Lung (tissue), 12 donors: ENCODE data around the gene FADS1. TPM values are rescaled to one million over a fixed set of nuclear protein-coding genes. Genes with fewer than 3 reads are reported as not detected.

Source experiments
- ATAC-seq: fragments of 200-7000 bp; cut with Tn5 transposase; one replicate; pipeline ENCODE4 v1.9.1; 2020; ENCODE audit warnings: moderate number of reproducible peaks; ENCODE audit not compliant: insufficient read depth, low FRiP score
- DNase-seq, 3 donors: peaks; one replicate each; pipeline ENCODE4 v3.0.0-alpha.2; 2013 to 2017
- H3K27ac ChIP-seq, 2 donors: one replicate each; pipeline ENCODE4 v1.5.1; 2013; ENCODE audit warnings: mild to moderate bottlenecking in 2 of 2, moderate library complexity in 2 of 2, control low read depth in 1 of 2, inconsistent platforms in 1 of 2, low read depth in 1 of 2, low read length in 1 of 2
- H3K27me3 ChIP-seq, 3 donors: one replicate each; pipeline ENCODE4 v1.5.1; 2013; ENCODE audit warnings: low read length in 2 of 3; ENCODE audit not compliant: control insufficient read depth in 3 of 3, insufficient read depth in 3 of 3
- H3K36me3 ChIP-seq, 4 donors: one replicate each; pipeline ENCODE4 v1.5.1; 2013; ENCODE audit warnings: low read length in 4 of 4, mild to moderate bottlenecking in 1 of 4, moderate library complexity in 1 of 4; ENCODE audit not compliant: control insufficient read depth in 4 of 4, insufficient read depth in 4 of 4
- H3K4me1 ChIP-seq, 5 donors: one replicate each; pipeline ENCODE4 v1.5.1; 2013; ENCODE audit warnings: low read length in 5 of 5, mild to moderate bottlenecking in 2 of 5, moderate library complexity in 1 of 5; ENCODE audit not compliant: control insufficient read depth in 5 of 5, insufficient read depth in 5 of 5
- H3K4me3 ChIP-seq: one replicate; pipeline ENCODE4 v1.5.1; 2013; ENCODE audit warnings: mild to moderate bottlenecking, control low read depth, moderate library complexity
- H3K9ac ChIP-seq, 2 donors: one replicate each; pipeline ENCODE4 v1.5.1; 2013; ENCODE audit warnings: low read length in 2 of 2, control low read depth in 1 of 2; ENCODE audit not compliant: insufficient read depth in 1 of 2
- H3K9me3 ChIP-seq, 4 donors: one replicate each; pipeline ENCODE4 v1.5.1; 2013; ENCODE audit warnings: low read length in 3 of 4, mild to moderate bottlenecking in 1 of 4, moderate library complexity in 1 of 4; ENCODE audit not compliant: control insufficient read depth in 4 of 4, insufficient read depth in 3 of 4
- WGBS, 2 donors: extraction: QIAGEN DNeasy Blood & Tissue Kit; methylation state at CpG; one replicate each; pipeline ENCODE4 v1.1.7; 2013; 5-methylcytosine and 5-hydroxymethylcytosine counted together
- polyA plus RNA-seq, 2 donors: library from polyadenylated mRNA; stranded (reverse); fragments of 200-250 nt; gene quantifications; one replicate each; pipeline ENCODE4 v1.2.1, GENCODE V29; 2013
- total RNA-seq, 2 donors: library from RNA; depleted of rRNA in 1 of 2; stranded (reverse); fragments of >200 nt in 1 of 2; gene quantifications; one replicate each; pipeline ENCODE4 v1.2.1, GENCODE V29; 2014 to 2021
- TF ChIP-seq, protein P1 (sequence below): IDR thresholded peaks from 2 replicates; pipeline ENCODE4 v1.5.1; 2012; ENCODE audit warnings: mild to moderate bottlenecking; ENCODE audit errors: control extremely low read depth, extremely low read depth
- donor health status: control.
- donor health status: control.
- donor health status: Bipolar disorder and iron deficiency.
- donor health status: healthy.
- donor health status: DM: yes; HTN: yes; CAD: no.

FADS1 gene
- total and polyA plus RNA-seq, 4 donors: 35.1 to 102 (median 45.0) TPM

DNA sequence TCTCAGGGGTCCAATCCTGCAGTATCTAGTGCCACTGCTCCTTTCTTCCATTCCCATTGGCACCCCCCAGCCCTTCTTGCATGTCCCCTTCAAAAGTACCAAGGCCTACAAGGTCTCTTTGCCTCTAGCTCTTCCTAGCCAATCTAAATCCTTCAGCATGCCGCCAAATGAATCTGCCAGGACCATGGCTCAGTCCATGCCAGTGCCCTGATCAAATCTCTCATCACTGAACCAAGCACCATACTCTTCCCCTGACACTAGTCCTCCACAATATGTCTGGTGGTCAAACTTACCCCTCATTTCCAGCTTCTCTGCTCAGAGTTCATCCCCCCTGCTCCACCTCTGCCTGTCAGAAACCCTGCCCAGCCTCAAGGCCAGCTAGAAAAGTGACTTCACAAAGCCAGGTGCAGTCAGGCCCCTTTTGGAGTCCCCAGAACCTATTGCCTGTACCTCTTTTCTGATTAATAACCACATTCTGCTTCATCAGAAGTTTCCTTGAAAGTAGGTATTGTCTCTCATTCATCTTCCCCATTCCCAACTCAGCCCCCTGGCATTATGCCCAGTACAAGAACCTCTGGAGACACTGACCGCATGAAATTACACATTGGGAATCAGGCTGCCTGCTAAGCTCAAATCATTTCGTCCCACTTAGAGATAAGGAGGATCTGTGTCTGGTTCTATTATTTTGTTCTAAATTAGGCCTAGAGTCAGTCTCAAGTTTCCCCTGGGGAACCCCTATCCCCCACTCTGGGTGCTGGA lies 12.7 kb downstream of the FADS1 start:
- no peak overlapping the region for H3K4me3 ChIP-seq
- H3K27me3 ChIP-seq: no peaks in the 10 kb centered on the region
- ATAC-seq (no peak), DNase-seq (peak in 1 of 3 donors; percentile 11)
- H3K9ac ChIP-seq: no peak overlapping the region
- TF ChIP-seq, protein P1, sequence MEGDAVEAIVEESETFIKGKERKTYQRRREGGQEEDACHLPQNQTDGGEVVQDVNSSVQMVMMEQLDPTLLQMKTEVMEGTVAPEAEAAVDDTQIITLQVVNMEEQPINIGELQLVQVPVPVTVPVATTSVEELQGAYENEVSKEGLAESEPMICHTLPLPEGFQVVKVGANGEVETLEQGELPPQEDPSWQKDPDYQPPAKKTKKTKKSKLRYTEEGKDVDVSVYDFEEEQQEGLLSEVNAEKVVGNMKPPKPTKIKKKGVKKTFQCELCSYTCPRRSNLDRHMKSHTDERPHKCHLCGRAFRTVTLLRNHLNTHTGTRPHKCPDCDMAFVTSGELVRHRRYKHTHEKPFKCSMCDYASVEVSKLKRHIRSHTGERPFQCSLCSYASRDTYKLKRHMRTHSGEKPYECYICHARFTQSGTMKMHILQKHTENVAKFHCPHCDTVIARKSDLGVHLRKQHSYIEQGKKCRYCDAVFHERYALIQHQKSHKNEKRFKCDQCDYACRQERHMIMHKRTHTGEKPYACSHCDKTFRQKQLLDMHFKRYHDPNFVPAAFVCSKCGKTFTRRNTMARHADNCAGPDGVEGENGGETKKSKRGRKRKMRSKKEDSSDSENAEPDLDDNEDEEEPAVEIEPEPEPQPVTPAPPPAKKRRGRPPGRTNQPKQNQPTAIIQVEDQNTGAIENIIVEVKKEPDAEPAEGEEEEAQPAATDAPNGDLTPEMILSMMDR: no peak
- peaks cover 0 to 3% (median 0%) of the 10 kb centered on the region in 5 donors for H3K4me1 ChIP-seq
- no peak overlapping the region for H3K27ac ChIP-seq
- 79 to 80% methylated on average over 3 of the region's 3 CpGs for WGBS, 2 donors
- H3K9me3 ChIP-seq: no peaks in the 10 kb centered on the region
- H3K36me3 ChIP-seq: peaks cover 15 to 42% (median 21%) of the 10 kb centered on the region in 4 donors

DNA sequence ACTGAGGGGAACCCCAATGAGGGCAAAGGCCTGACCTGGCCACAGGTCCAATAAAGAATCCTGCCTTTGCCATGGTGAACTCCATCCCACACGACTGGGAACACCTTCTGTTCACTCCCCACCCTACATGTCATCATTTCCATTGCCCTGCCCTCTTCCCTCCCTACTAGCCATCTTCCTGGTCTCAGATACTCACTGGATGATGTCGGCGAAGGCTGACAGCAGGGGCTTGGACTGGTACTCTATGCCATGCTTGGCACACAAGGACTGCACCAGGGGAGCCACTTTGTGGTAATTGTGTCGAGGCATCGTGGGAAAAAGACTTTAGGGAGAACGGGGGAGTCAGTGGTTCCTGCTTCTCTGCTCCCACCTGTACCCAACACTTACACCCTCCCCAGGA lies 14.2 kb downstream of the FADS1 start:
- ATAC-seq (no peak), DNase-seq (no peak)
- no peaks in the 10 kb centered on the region for H3K27me3 ChIP-seq
- 92% methylated on average over 6 of the region's 6 CpGs for WGBS, 2 donors
- no peak overlapping the region for H3K9ac ChIP-seq
- TF ChIP-seq, protein P1: no peak
- no peak overlapping the region for H3K27ac ChIP-seq
- H3K4me1 ChIP-seq: peaks cover 0 to 3% (median 2%) of the 10 kb centered on the region in 5 donors
- no peak overlapping the region for H3K4me3 ChIP-seq
- H3K9me3 ChIP-seq: no peaks in the 10 kb centered on the region
- H3K36me3 ChIP-seq: peaks cover 15 to 32% (median 21%) of the 10 kb centered on the region in 4 donors

DNA sequence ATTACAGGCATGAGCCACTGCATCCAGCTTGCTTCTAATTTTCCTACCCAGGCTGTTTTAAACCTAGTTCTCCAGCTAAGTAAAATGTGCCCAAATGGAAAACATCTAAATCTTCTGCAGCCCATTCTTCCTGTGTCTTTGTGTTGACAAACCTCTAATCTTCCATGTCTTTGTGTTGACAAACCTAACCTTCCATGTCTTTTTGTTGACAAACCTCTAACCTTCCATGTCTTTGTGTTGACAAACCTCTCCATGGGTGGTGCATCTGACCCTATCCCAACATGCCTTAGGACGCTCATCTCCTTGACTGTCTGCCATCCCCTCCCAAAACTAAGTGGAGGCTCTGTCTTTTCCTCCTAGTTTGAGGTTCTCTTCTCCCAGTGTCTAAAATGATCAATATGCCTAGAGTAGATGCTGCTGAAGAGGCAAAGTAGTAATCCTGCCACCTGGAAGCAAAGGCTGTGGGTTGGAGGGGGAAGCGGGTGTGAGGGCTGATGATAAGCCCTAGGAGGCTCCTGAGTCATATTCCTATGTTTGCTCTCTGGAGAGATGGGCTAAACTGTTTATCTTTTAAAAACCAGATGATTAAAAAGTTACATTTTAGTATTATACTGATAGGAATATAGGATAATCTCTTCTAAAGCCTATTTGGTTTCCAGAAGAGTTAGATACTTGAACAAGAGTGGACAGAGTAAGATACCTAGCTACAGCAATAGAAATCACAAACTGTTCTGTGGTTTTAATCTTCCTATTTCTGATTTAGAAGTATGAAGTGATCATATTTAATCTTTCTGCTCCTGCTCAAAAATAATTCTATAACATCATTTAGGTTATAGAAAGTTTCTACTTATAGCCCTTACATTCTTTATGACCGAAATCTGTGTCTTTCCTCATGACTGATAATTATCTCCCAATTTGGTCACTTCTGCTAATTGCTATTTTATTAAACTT lies 16.2 kb downstream of the FADS1 start:
- peaks cover 10 to 33% (median 17%) of the 10 kb centered on the region in 4 donors for H3K36me3 ChIP-seq
- TF ChIP-seq, protein P1: no peak
- WGBS, 2 donors: 79 to 95% methylated on average over 3 of the region's 3 CpGs

More for the DNA sequence above, 16.2 kb downstream of the FADS1 start:
- ATAC-seq: no peak
- no peak overlapping the region for H3K4me3 ChIP-seq
- DNase-seq: no peak
- no peaks in the 10 kb centered on the region for H3K9me3 ChIP-seq
- H3K27ac ChIP-seq: no peak overlapping the region
- no peak overlapping the region for H3K9ac ChIP-seq
- no peaks in the 10 kb centered on the region for H3K27me3 ChIP-seq
- peaks cover 0 to 6% (median 3%) of the 10 kb centered on the region in 5 donors for H3K4me1 ChIP-seq
